ENCODE data around the gene LEPR.

DNA sequence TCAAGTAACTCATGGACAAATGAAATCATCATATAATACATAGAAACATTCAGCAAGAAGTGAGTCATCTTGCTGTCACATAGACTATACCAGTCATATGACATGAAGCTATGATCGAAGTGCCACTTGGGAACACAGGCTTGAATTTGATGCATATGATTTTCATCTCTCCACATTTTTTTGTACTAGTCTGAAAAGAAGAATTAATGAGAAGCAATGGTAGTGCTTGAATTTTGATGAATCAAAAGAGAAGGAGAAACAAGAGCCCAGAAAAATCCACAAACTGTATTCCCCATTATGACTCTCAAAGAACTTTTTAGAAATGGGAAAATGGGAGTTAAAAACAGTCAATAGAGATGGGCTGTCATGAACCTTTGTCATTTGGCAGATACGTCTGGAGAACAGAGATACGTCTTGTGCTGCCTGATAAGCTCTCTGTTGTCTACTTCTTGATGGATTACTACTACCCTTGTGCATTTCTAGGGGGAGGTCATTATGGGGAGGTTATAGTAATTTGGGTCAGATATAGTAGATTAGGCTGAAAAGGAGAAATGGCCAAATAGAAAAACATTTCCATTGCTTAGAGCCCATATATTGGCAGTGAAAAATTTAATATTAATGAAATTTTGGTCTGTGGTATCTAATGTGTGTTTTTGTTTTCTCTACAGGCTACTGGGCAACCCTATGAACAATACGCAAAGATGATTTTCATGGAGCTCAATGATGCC, 8.0 kb upstream of the LEPR start:
- TF ChIP-seq, protein P1, sequence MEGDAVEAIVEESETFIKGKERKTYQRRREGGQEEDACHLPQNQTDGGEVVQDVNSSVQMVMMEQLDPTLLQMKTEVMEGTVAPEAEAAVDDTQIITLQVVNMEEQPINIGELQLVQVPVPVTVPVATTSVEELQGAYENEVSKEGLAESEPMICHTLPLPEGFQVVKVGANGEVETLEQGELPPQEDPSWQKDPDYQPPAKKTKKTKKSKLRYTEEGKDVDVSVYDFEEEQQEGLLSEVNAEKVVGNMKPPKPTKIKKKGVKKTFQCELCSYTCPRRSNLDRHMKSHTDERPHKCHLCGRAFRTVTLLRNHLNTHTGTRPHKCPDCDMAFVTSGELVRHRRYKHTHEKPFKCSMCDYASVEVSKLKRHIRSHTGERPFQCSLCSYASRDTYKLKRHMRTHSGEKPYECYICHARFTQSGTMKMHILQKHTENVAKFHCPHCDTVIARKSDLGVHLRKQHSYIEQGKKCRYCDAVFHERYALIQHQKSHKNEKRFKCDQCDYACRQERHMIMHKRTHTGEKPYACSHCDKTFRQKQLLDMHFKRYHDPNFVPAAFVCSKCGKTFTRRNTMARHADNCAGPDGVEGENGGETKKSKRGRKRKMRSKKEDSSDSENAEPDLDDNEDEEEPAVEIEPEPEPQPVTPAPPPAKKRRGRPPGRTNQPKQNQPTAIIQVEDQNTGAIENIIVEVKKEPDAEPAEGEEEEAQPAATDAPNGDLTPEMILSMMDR (IDR thresholded peaks at IDR 0.05; ENCODE audit: insufficient read depth, low read length, poor library complexity, severe bottlenecking): no peak
- TF ChIP-seq EZH2phosphoT487 (conservative IDR thresholded peaks at IDR 0.05; ENCODE audit: low read length): no peak
